AG04449 (cell line): Measurements from ENCODE around the gene PDXP.

Experiments used
- CTCF ChIA-PET: fragments of 350-600 bp; formaldehyde crosslinking; extraction: SDS; loops from one replicate; lab custom pipeline; 2021; ENCODE audit warnings: antibody characterized with exemption; lab: Yijun Ruan, JAX
- POLR2A ChIA-PET: fragments of 400-600, 350-600 bp; formaldehyde crosslinking; extraction: SDS; loops from one replicate; lab custom pipeline; 2020; ENCODE audit warnings: antibody characterized with exemption, inconsistent platforms; lab: Yijun Ruan, JAX
- DNase-seq: peaks from one replicate; pipeline ENCODE4 v3.0.0-alpha.2; 2010; ENCODE audit warnings: low read depth, low spot score
- H3K4me3 ChIP-seq: 2 replicates; pipeline ENCODE4 v1.5.1; 2011; ENCODE audit warnings: low read depth, mild to moderate bottlenecking, control low read depth, low read length
- CTCF ChIP-seq: IDR thresholded peaks from one replicate; pipeline ENCODE4 v1.5.1; 2011; ENCODE audit warnings: mild to moderate bottlenecking, moderate library complexity, low read length, control low read depth, inconsistent platforms; ENCODE audit not compliant: insufficient read depth; ENCODE audit errors: missing control alignments

The PDXP gene

GRCh38 chr22:37616201-37617083, 42.1 kb upstream of the PDXP start:
- no peak overlapping the region for H3K4me3 ChIP-seq
- no peak for DNase-seq
- ChIA-PET POLR2A (no interaction called here), CTCF (interaction anchor here (1.8 to 29.4 kb wide), 5 partner anchors 6 to 78 kb away, joined by 9 to 454 read pairs (median 9); partner anchors contain the start of gene SH3BP1)
- TF ChIP-seq CTCF, result no peak

DNA sequence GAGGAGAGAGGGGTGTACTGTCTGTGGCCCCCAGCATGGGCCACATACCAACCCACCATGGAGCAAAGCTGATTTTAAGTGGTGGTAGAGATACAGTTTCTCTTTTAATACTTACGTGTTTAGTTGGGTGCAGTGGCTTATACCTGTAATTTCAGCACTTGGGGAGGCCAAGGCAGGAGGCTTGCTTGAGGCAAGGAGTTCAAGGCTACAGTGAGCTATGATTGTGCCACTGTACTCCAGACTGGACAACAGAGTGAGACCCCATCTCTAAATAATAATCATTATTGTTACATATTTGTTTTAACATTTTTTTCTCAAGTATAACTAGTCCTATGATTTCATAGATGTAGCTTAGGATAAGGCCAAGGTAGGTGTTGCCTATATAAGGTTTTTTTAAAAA, 41.1 kb upstream of the PDXP start:
- ChIA-PET POLR2A (interaction anchor here (0.6 kb wide), 1 partner anchor 10 kb away, joined by 3 read pairs; no protein-coding TSS in a partner anchor), CTCF (interaction anchor here (1.0 to 29.4 kb wide), 5 partner anchors 11 to 79 kb away, joined by 3 to 454 read pairs (median 9); partner anchors contain the start of gene SH3BP1)
- no peak for TF ChIP-seq CTCF
- no peak overlapping the region for H3K4me3 ChIP-seq
- DNase-seq, result no peak

GRCh38 chr22:37618072-37618656, 40.4 kb upstream of the PDXP start:
- DNase-seq, result no peak
- POLR2A ChIA-PET, result interaction anchor here (0.6 kb wide), 1 partner anchor 9 kb away, joined by 3 read pairs; no protein-coding TSS in a partner anchor
- no peak for TF ChIP-seq CTCF
- CTCF ChIA-PET, result interaction anchor here (1.0 to 29.4 kb wide), 8 partner anchors 11 to 80 kb away, joined by 3 to 454 read pairs (median 6); partner anchors contain the start of genes NOL12 and SH3BP1
- H3K4me3 ChIP-seq, result no peak overlapping the region

DNA sequence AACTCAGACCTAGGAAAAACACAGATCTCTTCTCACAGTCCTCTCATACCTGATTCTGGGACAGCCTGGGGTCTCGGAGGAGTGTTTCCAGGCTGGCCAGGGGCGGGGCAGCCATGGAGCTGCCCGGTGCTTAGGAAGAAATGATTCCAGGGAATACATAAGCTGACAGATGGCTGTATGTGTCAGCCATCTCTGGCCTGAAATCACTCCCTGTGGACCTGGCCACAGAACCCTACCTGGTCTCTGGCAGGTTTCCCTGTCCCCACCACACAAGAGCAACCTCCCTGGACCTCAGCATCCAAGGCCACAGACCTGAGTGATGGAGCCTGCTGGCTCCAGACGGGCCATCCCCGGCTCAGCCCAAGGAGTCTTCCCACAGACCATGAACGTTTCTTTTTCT, 39.8 kb upstream of the PDXP start:
- POLR2A ChIA-PET, result no interaction called here
- H3K4me3 ChIP-seq, result no peak overlapping the region
- CTCF ChIA-PET, result interaction anchor here (1.3 to 29.4 kb wide), 6 partner anchors 12 to 74 kb away, joined by 3 to 454 read pairs (median 6); partner anchors contain the start of genes NOL12 and SH3BP1

DNA sequence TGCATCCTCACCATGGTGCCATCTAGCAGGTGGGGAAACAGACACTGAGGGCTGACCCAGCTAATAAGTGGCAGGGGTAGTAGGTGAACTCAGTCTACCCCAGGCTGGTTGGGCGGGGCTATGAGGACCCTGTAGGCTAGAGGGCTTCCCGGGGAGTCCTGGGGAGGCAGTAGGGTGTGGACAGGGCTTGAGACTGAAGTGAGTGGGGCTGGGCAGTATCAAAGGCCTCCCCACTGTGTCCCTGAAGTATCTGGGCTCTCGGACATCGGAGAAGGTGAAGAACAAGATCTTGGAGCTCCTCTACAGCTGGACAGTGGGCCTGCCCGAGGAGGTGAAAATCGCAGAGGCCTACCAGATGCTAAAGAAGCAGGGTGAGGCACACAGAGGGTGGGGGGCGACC, 38.5 kb upstream of the PDXP start:
- CTCF ChIA-PET, result interaction anchor here (0.8 to 29.4 kb wide), 12 partner anchors 9 to 174 kb away, joined by 3 to 454 read pairs (median 6); partner anchors contain the start of gene SH3BP1
- no peak for DNase-seq
- POLR2A ChIA-PET, result no interaction called here
- no peak for TF ChIP-seq CTCF
- no peak overlapping the region for H3K4me3 ChIP-seq

More for the DNA sequence above, 39.8 kb upstream of the PDXP start:
- no peak for TF ChIP-seq CTCF
- DNase-seq, result no peak
